Cardiac muscle cell (in vitro differentiated cells and primary cell): ENCODE results near the gene ZBTB46. TPM values are rescaled to one million over a fixed set of nuclear protein-coding genes. Genes with fewer than 3 reads are reported as not detected.

Experiments used
- DNase-seq, 2 donors: peaks; one replicate each; pipeline versions ENCODE4 v3.0.0 to v3.0.0-alpha.2; 2010 to 2017; ENCODE audit warnings: low read depth in 1 of 2, low spot score in 1 of 2
- H3K27ac ChIP-seq: fragments of 200-600 bp; sonication (generic); 2 replicates; pipeline ENCODE4 v1.5.1; 2016
- H3K27me3 ChIP-seq: fragments of 200-600 bp; sonication (generic); 2 replicates; pipeline ENCODE4 v1.6.0; 2016; ENCODE audit warnings: control low read depth
- H3K36me3 ChIP-seq: fragments of 200-600 bp; sonication (generic); 2 replicates; pipeline ENCODE4 v1.5.1; 2016; ENCODE audit warnings: control low read depth
- H3K4me1 ChIP-seq: fragments of 200-600 bp; sonication (generic); 2 replicates; pipeline ENCODE4 v1.8.1; 2017; ENCODE audit warnings: low read depth, mild to moderate bottlenecking, mixed run types
- H3K4me3 ChIP-seq: fragments of 200-600 bp; sonication (generic); 2 replicates; pipeline ENCODE4 v1.5.1; 2016; ENCODE audit warnings: mild to moderate bottlenecking
- H3K9me3 ChIP-seq: fragments of 200-600 bp; sonication (generic); 2 replicates; pipeline ENCODE4 v1.5.1; 2017; ENCODE audit warnings: low read depth, mild to moderate bottlenecking, control low read depth
- polyA plus RNA-seq: library from polyadenylated mRNA; unstranded; fragments of >200 nt; fragmentation: Nextera tagmentation; extraction: Ambion mirVana; gene quantifications from 2 replicates; pipeline ENCODE4 v1.2.1, GENCODE V29; 2016
- total RNA-seq: library from RNA; depleted of rRNA; stranded (reverse); fragments of >200 nt; gene quantifications from 2 replicates; pipeline ENCODE4 v1.2.3, GENCODE V29; 2016
- TF ChIP-seq, protein P1 (sequence below): IDR thresholded peaks from 2 replicates; pipeline ENCODE4 v1.5.1; 2012; ENCODE audit warnings: low read depth, mild to moderate bottlenecking, low read length

The ZBTB46 gene
- total and polyA plus RNA-seq, 2 experiments from 2014 or later: 24.1 to 53.4 TPM

DNA sequence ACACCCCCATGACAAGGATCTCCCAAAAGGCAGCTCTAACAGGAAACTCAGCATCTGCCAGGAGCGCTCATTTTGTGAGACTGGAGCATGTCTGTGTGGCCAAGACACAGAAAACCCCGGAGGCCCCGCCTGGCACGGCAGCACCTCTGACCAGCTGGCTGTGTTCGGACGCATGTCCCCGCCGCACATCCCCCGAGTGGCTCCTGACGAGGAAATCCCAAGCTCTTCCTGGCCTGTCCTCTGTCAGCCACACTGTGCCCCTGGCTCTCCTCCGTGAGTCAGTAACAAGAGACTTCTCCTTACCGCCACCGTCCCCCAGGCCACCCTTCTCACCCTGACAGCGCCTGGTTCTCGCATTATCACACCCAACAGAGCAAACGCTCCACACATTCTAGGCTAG is 77.1 kb downstream of the ZBTB46 start:
- no peaks in the 10 kb centered on the region for H3K27me3 ChIP-seq
- no peak overlapping the region for H3K4me3 ChIP-seq
- DNase-seq: peak in 1 of 2 donors; percentile 66
- TF ChIP-seq, protein P1, sequence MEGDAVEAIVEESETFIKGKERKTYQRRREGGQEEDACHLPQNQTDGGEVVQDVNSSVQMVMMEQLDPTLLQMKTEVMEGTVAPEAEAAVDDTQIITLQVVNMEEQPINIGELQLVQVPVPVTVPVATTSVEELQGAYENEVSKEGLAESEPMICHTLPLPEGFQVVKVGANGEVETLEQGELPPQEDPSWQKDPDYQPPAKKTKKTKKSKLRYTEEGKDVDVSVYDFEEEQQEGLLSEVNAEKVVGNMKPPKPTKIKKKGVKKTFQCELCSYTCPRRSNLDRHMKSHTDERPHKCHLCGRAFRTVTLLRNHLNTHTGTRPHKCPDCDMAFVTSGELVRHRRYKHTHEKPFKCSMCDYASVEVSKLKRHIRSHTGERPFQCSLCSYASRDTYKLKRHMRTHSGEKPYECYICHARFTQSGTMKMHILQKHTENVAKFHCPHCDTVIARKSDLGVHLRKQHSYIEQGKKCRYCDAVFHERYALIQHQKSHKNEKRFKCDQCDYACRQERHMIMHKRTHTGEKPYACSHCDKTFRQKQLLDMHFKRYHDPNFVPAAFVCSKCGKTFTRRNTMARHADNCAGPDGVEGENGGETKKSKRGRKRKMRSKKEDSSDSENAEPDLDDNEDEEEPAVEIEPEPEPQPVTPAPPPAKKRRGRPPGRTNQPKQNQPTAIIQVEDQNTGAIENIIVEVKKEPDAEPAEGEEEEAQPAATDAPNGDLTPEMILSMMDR: no peak
- H3K4me1 ChIP-seq: peaks cover 4% of the 10 kb centered on the region
- H3K9me3 ChIP-seq: no peaks in the 10 kb centered on the region
- H3K36me3 ChIP-seq: peaks cover 5% of the 10 kb centered on the region
- peak overlapping the region; percentile 69 for H3K27ac ChIP-seq

DNA sequence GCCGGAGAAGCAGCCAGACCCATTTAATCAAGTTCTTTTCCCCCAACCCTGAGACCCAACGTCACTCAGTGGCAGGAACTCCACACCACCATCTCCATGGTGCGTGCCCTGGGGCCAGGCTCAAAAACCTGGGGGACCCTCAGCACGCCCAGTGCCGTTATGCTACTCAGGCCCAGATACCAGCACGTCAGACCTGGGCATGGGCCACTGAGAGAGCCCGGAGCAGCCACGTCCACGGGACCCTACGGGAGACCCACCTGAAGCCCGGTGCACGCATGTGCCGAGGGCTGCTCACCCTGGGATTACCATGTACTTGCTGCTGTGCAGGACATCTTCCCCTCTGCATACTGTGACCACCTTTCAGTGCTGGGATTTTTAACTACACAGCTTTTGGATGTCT is 77.7 kb downstream of the ZBTB46 start:
- peaks cover 4% of the 10 kb centered on the region for H3K4me1 ChIP-seq
- H3K27me3 ChIP-seq: no peaks in the 10 kb centered on the region
- H3K36me3 ChIP-seq: peaks cover 5% of the 10 kb centered on the region
- TF ChIP-seq, protein P1: no peak
- DNase-seq: no peak
- H3K4me3 ChIP-seq: no peak overlapping the region
- peak overlapping the region; percentile 69 for H3K27ac ChIP-seq
- H3K9me3 ChIP-seq: no peaks in the 10 kb centered on the region

DNA sequence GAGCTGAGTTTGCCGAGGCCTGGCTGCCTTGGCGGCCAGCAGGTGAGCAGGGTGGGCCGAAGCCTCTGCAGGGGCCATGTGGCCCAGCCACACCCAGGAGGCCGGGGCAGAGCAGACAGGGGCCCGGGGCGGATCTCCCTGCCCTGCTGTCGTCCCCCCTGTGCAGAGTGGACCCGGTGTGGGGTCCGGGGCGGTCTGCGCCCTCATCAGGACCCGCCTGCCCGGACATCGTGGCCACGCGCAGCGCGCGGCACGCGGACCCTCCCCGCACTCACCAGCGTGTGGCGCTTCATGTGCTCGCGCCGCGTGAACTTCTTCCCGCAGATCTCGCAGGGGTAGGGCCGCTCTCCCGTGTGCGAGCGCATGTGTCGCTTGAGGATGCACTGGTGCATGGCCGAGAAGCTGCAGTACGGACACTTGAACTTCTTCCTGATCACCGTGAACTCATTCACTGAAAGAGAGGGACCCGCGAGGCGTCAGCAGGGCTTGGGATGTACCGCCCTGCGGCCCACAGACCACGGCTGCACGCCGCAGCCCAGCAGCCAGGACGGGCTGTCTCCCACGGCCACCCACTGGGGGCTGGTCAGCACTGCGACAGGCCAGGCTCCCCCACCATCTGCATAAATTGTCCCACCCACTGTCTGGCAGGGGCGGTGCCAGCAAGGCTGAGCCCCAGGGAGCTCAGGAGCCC is 78.5 kb downstream of the ZBTB46 start:
- H3K4me1 ChIP-seq: peaks cover 11% of the 10 kb centered on the region
- H3K9me3 ChIP-seq: no peaks in the 10 kb centered on the region
- DNase-seq: no peak
- TF ChIP-seq, protein P1: no peak
- H3K36me3 ChIP-seq: peaks cover 5% of the 10 kb centered on the region
- H3K27ac ChIP-seq: no peak overlapping the region
- no peak overlapping the region for H3K4me3 ChIP-seq
- H3K27me3 ChIP-seq: no peaks in the 10 kb centered on the region

DNA sequence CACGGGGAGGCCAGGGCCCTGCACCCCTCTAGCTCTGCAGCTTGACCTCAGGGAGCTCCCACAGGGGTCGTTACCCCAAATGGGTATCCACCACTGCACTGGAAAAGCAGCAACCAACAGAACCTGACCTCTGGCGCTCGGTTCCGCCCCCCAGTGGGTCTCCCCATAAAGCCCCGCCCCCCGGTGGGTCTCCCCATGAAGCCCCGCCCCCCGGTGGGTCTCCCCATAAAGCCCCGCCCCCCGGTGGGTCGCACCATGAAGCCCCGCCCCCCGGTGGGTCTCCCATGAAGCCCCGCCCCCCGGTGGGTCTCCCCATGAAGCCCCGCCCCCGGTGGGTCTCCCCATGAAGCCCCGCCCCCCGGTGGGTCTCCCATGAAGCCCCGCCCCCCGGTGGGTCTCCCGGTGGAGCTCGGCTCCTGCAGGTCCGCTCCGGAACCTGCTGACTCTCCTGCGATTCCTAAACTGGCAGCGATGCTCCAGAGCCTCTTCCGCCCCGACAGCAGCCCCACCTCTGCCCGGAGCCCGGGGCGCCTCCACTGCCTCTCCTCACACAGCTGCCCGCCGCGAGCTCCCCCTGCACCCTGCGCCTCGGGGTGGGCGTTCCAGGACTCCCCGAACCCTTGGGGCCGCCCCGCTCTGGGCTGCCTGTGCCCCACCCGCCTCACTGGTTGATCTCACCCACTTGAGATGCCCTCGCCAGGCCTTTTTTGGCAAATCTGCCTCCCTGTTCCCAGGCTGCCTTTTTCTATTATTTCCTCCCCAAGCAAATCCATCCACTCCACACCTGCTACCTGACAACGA is 79.4 kb downstream of the ZBTB46 start:
- peaks cover 5% of the 10 kb centered on the region for H3K36me3 ChIP-seq
- no peak overlapping the region for H3K4me3 ChIP-seq
- H3K27ac ChIP-seq: peak overlapping the region; percentile 76
- H3K27me3 ChIP-seq: no peaks in the 10 kb centered on the region
- no peaks in the 10 kb centered on the region for H3K9me3 ChIP-seq
- H3K4me1 ChIP-seq: peaks cover 11% of the 10 kb centered on the region
- DNase-seq: peak in 1 of 2 donors; percentile 24
- TF ChIP-seq, protein P1: no peak

DNA sequence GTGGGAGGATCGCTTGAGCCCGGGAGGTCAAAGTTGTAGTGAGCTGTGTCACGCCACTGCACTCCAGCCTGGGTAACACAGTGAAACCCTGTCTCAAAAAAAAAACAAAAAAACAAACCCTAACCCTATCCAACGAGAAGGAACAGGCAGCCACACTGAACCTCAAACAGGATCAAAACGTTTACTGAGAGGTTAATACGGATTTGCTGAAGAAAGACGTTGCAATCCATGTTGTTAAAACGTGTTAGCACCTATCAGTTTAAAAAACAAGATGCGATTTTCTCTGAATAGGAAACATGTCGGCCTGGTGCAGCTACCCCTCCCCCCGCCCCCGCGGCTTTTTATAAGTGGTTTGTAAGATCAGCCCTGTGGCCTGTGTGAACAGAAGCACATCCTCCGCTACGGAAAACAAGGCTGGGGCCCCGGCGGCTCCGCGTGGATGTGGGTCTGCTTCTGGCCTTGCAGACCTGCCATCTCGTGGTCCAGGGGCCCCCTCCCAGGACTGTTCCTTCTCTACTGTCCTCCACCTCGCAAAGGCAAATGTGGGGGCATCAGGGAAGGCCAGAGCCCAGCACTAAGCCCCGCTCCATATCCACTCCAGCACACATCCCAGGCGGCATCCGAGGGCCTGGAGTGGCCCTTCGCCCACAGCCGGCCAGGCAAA is 80.1 kb downstream of the ZBTB46 start:
- TF ChIP-seq, protein P1: no peak
- H3K36me3 ChIP-seq: peaks cover 5% of the 10 kb centered on the region
- no peak for DNase-seq
- H3K4me1 ChIP-seq: peaks cover 11% of the 10 kb centered on the region
- no peaks in the 10 kb centered on the region for H3K9me3 ChIP-seq
- peak overlapping the region; percentile 76 for H3K27ac ChIP-seq
- H3K4me3 ChIP-seq: no peak overlapping the region
- H3K27me3 ChIP-seq: no peaks in the 10 kb centered on the region
